HEK293T (cell line): Measurements from ENCODE around the gene IGFL3.
A peak's percentile ranks its signal among the peaks of the same experiment; 100 is the strongest.

Experiments used
- ARNT ChIP-seq: fragments of 450-650 bp; IDR thresholded peaks from 2 replicates; pipeline ENCODE4 v1.6.1; 2017; ENCODE audit warnings: mild to moderate bottlenecking
- BHLHE40 ChIP-seq: fragments of 450-650 bp; IDR thresholded peaks from 2 replicates; pipeline ENCODE4 v1.6.1; 2016; ENCODE audit warnings: mild to moderate bottlenecking, moderate library complexity, borderline replicate concordance
- ELF4 ChIP-seq: fragments of 450-650 bp; IDR thresholded peaks from 2 replicates; pipeline ENCODE4 v1.6.1; 2017; ENCODE audit warnings: antibody characterized with exemption
- FOXK2 ChIP-seq: fragments of 450-650 bp; IDR thresholded peaks from 2 replicates; pipeline ENCODE4 v1.6.1; 2016; ENCODE audit warnings: mild to moderate bottlenecking
- FOXM1 ChIP-seq: fragments of 450-650 bp; IDR thresholded peaks from 2 replicates; pipeline ENCODE4 v1.6.1; 2017; ENCODE audit warnings: mild to moderate bottlenecking, borderline replicate concordance
- HDGF ChIP-seq: fragments of 450-650 bp; IDR thresholded peaks from 2 replicates; pipeline ENCODE4 v1.6.1; 2017; ENCODE audit warnings: antibody characterized with exemption, borderline replicate concordance
- SP1 ChIP-seq: fragments of 450-650 bp; IDR thresholded peaks from 2 replicates; pipeline ENCODE4 v1.6.1; 2017
- SUZ12 ChIP-seq: fragments of 450-650 bp; IDR thresholded peaks from 2 replicates; pipeline ENCODE4 v1.6.1; 2016; ENCODE audit warnings: mild to moderate bottlenecking
- TF ChIP-seq, protein P1 (sequence below): fragments of 450-650 bp; IDR thresholded peaks from 2 replicates; pipeline ENCODE4 v1.6.1; 2016

DNA sequence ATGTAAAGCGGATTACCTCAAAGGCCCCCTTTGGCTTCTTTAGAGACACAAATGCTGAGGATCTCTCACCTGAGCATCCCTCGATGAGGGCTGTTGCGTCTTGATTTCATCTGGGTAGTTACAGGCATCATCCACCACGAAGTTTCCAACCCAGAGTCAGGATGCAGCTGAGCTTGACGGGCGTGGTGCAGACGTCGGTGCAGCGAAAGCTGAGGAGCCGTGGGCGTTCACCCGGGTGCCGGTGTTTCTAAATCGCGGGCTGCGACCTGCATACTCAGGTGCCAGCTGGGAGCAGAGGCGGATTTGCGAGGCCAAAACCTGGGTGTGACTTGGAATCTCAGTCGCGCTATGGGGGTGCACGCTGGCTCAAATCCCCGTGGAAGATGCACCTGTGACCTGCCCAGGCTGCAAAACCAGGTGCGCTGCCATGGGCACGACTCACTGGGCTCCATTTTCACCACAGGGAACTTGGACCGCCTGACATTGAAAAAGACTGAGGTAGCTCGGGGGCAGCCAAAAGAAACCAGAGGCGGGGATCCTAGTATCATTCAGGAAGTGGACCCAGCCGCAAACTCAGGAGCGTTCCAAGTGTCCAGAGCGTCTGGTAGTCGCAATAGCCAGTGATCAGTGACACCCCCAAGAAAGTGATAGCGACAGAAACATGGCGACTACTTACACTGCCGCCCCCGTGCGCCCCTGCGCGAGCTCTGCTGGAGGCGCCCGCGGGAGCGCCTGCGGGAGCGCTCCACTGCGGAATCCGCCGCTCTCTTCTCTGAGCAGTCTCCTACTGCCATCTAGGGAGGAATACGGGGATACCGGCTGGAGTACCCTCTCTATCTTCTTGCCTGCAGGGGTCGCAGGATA lies 47.3 kb downstream of the IGFL3 start:
- no peak for TF ChIP-seq SP1
- no peak for TF ChIP-seq BHLHE40
- no peak for TF ChIP-seq FOXM1
- TF ChIP-seq SUZ12 = no peak
- TF ChIP-seq, protein P1, sequence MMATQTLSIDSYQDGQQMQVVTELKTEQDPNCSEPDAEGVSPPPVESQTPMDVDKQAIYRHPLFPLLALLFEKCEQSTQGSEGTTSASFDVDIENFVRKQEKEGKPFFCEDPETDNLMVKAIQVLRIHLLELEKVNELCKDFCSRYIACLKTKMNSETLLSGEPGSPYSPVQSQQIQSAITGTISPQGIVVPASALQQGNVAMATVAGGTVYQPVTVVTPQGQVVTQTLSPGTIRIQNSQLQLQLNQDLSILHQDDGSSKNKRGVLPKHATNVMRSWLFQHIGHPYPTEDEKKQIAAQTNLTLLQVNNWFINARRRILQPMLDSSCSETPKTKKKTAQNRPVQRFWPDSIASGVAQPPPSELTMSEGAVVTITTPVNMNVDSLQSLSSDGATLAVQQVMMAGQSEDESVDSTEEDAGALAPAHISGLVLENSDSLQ = no peak
- 0 out of 2 replicates have a peak, but pooled peaks have one; percentile 16 for TF ChIP-seq ELF4
- TF ChIP-seq ARNT = no peak
- TF ChIP-seq HDGF = no peak
- TF ChIP-seq FOXK2 = no peak
